ENCODE measurements around the gene COX14.
A peak's percentile ranks its signal among the peaks of the same experiment; 100 is the strongest.

The COX14 gene

GRCh38 chr12:50102646-50103309 lies 9.3 kb upstream of the COX14 start:
- no peak overlapping the region for H4K12ac ChIP-seq (ENCODE audit: low read depth, low read length)
- no peak overlapping the region for H3K27ac ChIP-seq (ENCODE audit: low read depth, low read length)
- no peak overlapping the region for H4K8ac ChIP-seq (ENCODE audit: low read depth, low read length)
- no peak overlapping the region for H3K9ac ChIP-seq (ENCODE audit: low read length)
- peaks cover 21 to 27% of the 10 kb centered on the region in 2 experiments for H3K36me3 ChIP-seq (ENCODE audit: control insufficient read depth in 1 of 2, insufficient read depth in 2 of 2, low read length in 2 of 2)
- H3K79me1 ChIP-seq (ENCODE audit: low read length), result no peaks in the 10 kb centered on the region
- H3K23ac ChIP-seq (ENCODE audit: low read length), result no peak overlapping the region
- H3K27me3 ChIP-seq (ENCODE audit: insufficient read depth, low read length), result no peaks in the 10 kb centered on the region
- no peaks in the 10 kb centered on the region for H3K4me1 ChIP-seq (ENCODE audit: control insufficient read depth in 1 of 2, insufficient read depth in 2 of 2, low read length in 2 of 2)
- no peaks in the 10 kb centered on the region for H3K79me2 ChIP-seq (ENCODE audit: control insufficient read depth, insufficient read depth, low read length, poor library complexity)
- H2BK5ac ChIP-seq (ENCODE audit: low read depth, low read length, poor library complexity), result no peak overlapping the region
- H2BK120ac ChIP-seq (ENCODE audit: insufficient read depth, low read length, poor library complexity), result no peak overlapping the region
- no peak overlapping the region for H2AK5ac ChIP-seq (ENCODE audit: low read length)
- H3K18ac ChIP-seq (ENCODE audit: low read length), result no peak overlapping the region
- no peak overlapping the region for H2AFZ ChIP-seq (ENCODE audit: insufficient read depth, low read length, poor library complexity)
- no peak for DNase-seq
- H3K14ac ChIP-seq (ENCODE audit: low read length), result no peak overlapping the region
- no CpG with 5 or more reads among the region's 8 CpGs for WGBS (ENCODE audit: extremely low coverage, insufficient coverage, insufficient read length)
- no peak overlapping the region for H4K91ac ChIP-seq (ENCODE audit: low read depth, low read length)
- no peak overlapping the region for H3K4me2 ChIP-seq (ENCODE audit: low read length)
- H3K4me3 ChIP-seq (ENCODE audit: low read depth, low read length), result no peak overlapping the region
- H2BK12ac ChIP-seq (ENCODE audit: low read length), result no peak overlapping the region
- H3K9me3 ChIP-seq (ENCODE audit: insufficient read depth, low read depth, low read length), result no peaks in the 10 kb centered on the region
- H3K4ac ChIP-seq (ENCODE audit: low read depth, low read length), result no peak overlapping the region

DNA sequence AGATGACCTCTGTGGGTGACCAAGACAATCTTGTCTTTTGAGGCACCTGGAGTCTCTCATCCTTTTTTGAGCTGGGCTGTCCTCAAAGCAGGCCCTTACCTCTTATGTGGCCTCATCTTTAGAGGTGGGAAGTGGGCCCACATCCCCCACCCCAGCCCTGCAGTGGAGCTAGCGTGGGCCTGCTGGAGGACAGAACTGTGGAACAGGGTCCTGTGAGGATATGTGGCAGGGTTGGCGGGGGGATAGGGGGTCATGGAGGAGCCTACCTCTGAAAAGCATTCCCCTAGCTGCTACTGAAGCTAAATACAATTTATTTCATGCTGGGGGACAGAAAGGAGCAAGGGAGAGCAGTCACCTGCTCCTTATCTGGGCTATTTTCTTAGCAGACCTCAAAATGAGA lies 8.7 kb upstream of the COX14 start:
- Histone ChIP-seq H3K18ac (ENCODE audit: low read length) (no peak overlapping the region), H2BK5ac (ENCODE audit: low read depth, low read length, poor library complexity) (no peak overlapping the region)
- no CpG with 5 or more reads among the region's 2 CpGs for WGBS (ENCODE audit: extremely low coverage, insufficient coverage, insufficient read length)

GRCh38 chr12:50103767-50104321 lies 8.2 kb upstream of the COX14 start, which contains the start of gene GPD1:
TSS of gene GPD1 (plus strand) at chr12:50104008. CDS start at chr12:50104051, 43 bp downstream.
- Histone ChIP-seq H3K79me1 (ENCODE audit: low read length) (no peaks in the 10 kb centered on the region), H3K18ac (ENCODE audit: low read length) (no peak within 1 kb of the TSS), H3K27ac (ENCODE audit: low read depth, low read length) (no peak within 1 kb of the TSS), H2BK120ac (ENCODE audit: insufficient read depth, low read length, poor library complexity) (no peak within 1 kb of the TSS), H2BK12ac (ENCODE audit: low read length) (no peak within 1 kb of the TSS), H3K27me3 (ENCODE audit: insufficient read depth, low read length) (no peaks in the 10 kb centered on the region), H3K79me2 (ENCODE audit: control insufficient read depth, insufficient read depth, low read length, poor library complexity) (no peaks in the 10 kb centered on the region), H2AFZ (ENCODE audit: insufficient read depth, low read length, poor library complexity) (no peak within 1 kb of the TSS), H3K23ac (ENCODE audit: low read length) (no peak within 1 kb of the TSS), H2BK5ac (ENCODE audit: low read depth, low read length, poor library complexity) (no peak within 1 kb of the TSS), H2AK5ac (ENCODE audit: low read length) (no peak within 1 kb of the TSS), H3K9ac (ENCODE audit: low read length) (no peak within 1 kb of the TSS), H3K4ac (ENCODE audit: low read depth, low read length) (no peak within 1 kb of the TSS), H3K14ac (ENCODE audit: low read length) (no peak within 1 kb of the TSS), H4K91ac (ENCODE audit: low read depth, low read length) (no peak within 1 kb of the TSS), H3K4me3 (ENCODE audit: low read depth, low read length) (no peak within 1 kb of the TSS), H4K12ac (ENCODE audit: low read depth, low read length) (no peak within 1 kb of the TSS), H3K36me3 (ENCODE audit: control insufficient read depth in 1 of 2, insufficient read depth in 2 of 2, low read length in 2 of 2) (peaks cover 13 to 17% of the 10 kb centered on the region in 2 experiments), H4K8ac (ENCODE audit: low read depth, low read length) (no peak within 1 kb of the TSS), H3K4me2 (ENCODE audit: low read length) (no peak within 1 kb of the TSS), H3K4me1 (ENCODE audit: control insufficient read depth in 1 of 2, insufficient read depth in 2 of 2, low read length in 2 of 2) (no peaks in the 10 kb centered on the region), H3K9me3 (ENCODE audit: insufficient read depth, low read depth, low read length) (no peaks in the 10 kb centered on the region)
- no CpG with 5 or more reads among the region's 13 CpGs for WGBS (ENCODE audit: extremely low coverage, insufficient coverage, insufficient read length)
- DNase-seq, result peak in 1 of 2 donors; percentile 27

More for the DNA sequence above, 8.7 kb upstream of the COX14 start:
- Histone ChIP-seq H2AK5ac (ENCODE audit: low read length) (no peak overlapping the region), H3K79me2 (ENCODE audit: control insufficient read depth, insufficient read depth, low read length, poor library complexity) (no peaks in the 10 kb centered on the region), H3K9me3 (ENCODE audit: insufficient read depth, low read depth, low read length) (no peaks in the 10 kb centered on the region), H3K4me2 (ENCODE audit: low read length) (no peak overlapping the region), H3K36me3 (ENCODE audit: control insufficient read depth in 1 of 2, insufficient read depth in 2 of 2, low read length in 2 of 2) (peaks cover 16 to 22% of the 10 kb centered on the region in 2 experiments), H2AFZ (ENCODE audit: insufficient read depth, low read length, poor library complexity) (no peak overlapping the region), H3K9ac (ENCODE audit: low read length) (no peak overlapping the region), H3K79me1 (ENCODE audit: low read length) (no peaks in the 10 kb centered on the region), H3K27me3 (ENCODE audit: insufficient read depth, low read length) (no peaks in the 10 kb centered on the region), H3K4ac (ENCODE audit: low read depth, low read length) (no peak overlapping the region), H3K14ac (ENCODE audit: low read length) (no peak overlapping the region), H4K12ac (ENCODE audit: low read depth, low read length) (no peak overlapping the region), H2BK120ac (ENCODE audit: insufficient read depth, low read length, poor library complexity) (no peak overlapping the region), H3K27ac (ENCODE audit: low read depth, low read length) (no peak overlapping the region), H4K91ac (ENCODE audit: low read depth, low read length) (no peak overlapping the region), H3K23ac (ENCODE audit: low read length) (no peak overlapping the region), H2BK12ac (ENCODE audit: low read length) (no peak overlapping the region), H3K4me3 (ENCODE audit: low read depth, low read length) (no peak overlapping the region), H4K8ac (ENCODE audit: low read depth, low read length) (no peak overlapping the region), H3K4me1 (ENCODE audit: control insufficient read depth in 1 of 2, insufficient read depth in 2 of 2, low read length in 2 of 2) (no peaks in the 10 kb centered on the region)
- DNase-seq, result no peak

DNA sequence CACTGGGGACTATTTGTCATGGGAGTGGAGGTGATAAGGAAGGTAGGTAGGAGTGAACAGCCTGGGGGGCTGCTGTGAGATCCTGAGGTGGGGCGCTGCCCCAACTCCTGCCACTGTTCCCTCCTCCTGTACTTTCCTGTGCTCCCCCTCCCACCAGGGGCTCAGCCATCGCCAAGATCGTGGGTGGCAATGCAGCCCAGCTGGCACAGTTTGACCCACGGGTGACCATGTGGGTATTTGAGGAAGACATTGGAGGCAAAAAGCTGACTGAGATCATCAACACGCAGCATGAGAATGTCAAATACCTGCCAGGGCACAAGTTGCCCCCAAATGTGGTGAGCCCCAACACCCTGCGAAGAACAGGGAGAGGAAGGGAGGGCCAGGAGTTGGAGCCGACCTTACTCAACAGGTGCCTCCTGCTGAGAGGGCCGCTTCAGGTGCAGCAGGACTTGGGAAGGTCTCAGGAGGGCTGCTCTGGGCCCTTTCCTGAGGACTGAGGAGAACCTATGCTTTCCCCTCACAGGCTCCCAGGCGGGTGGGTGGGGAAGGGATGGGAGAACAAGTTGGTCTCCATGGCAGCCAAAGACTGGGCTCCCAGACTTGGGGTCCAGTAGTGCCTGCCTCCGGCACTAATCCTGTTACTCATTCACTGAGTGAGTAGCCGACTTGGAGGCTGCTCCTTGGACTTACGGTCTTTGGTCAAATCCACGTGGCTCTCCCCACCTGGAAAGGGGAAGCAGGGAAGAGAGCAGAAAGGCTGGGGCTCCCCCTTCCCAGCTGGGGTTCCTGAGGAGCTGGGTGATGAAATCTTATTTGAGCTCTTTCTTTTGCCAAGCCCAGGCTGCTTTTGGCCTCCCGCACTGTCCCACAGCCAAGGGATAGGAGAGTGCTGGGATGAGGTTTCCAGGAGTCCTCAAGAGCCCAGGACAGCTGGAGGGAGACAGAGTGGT lies 7.3 kb upstream of the COX14 start:
- Histone ChIP-seq H3K4ac (ENCODE audit: low read depth, low read length) (no peak overlapping the region), H4K8ac (ENCODE audit: low read depth, low read length) (no peak overlapping the region), H3K4me2 (ENCODE audit: low read length) (no peak overlapping the region), H3K14ac (ENCODE audit: low read length) (no peak overlapping the region), H3K23ac (ENCODE audit: low read length) (no peak overlapping the region), H4K91ac (ENCODE audit: low read depth, low read length) (no peak overlapping the region), H2AFZ (ENCODE audit: insufficient read depth, low read length, poor library complexity) (no peak overlapping the region), H2BK120ac (ENCODE audit: insufficient read depth, low read length, poor library complexity) (no peak overlapping the region), H3K9ac (ENCODE audit: low read length) (no peak overlapping the region), H3K18ac (ENCODE audit: low read length) (no peak overlapping the region), H3K36me3 (ENCODE audit: control insufficient read depth in 1 of 2, insufficient read depth in 2 of 2, low read length in 2 of 2) (peaks cover 4 to 9% of the 10 kb centered on the region in 2 experiments), H3K4me1 (ENCODE audit: control insufficient read depth in 1 of 2, insufficient read depth in 2 of 2, low read length in 2 of 2) (no peaks in the 10 kb centered on the region), H2BK12ac (ENCODE audit: low read length) (no peak overlapping the region), H3K27me3 (ENCODE audit: insufficient read depth, low read length) (no peaks in the 10 kb centered on the region), H2AK5ac (ENCODE audit: low read length) (no peak overlapping the region), H2BK5ac (ENCODE audit: low read depth, low read length, poor library complexity) (no peak overlapping the region), H3K27ac (ENCODE audit: low read depth, low read length) (no peak overlapping the region), H3K79me1 (ENCODE audit: low read length) (no peaks in the 10 kb centered on the region), H3K4me3 (ENCODE audit: low read depth, low read length) (no peak overlapping the region), H4K12ac (ENCODE audit: low read depth, low read length) (no peak overlapping the region), H3K79me2 (ENCODE audit: control insufficient read depth, insufficient read depth, low read length, poor library complexity) (no peaks in the 10 kb centered on the region), H3K9me3 (ENCODE audit: insufficient read depth, low read depth, low read length) (no peaks in the 10 kb centered on the region)
- no peak for DNase-seq
- WGBS (ENCODE audit: extremely low coverage, insufficient coverage, insufficient read length), result no CpG with 5 or more reads among the region's 14 CpGs
